Fibroblast of lung (primary cell): ENCODE measurements around the gene ZNF664. TPM values are rescaled to one million over a fixed set of nuclear protein-coding genes. Genes with fewer than 3 reads are reported as not detected.

Source experiments
- DNase-seq, 2 donors: peaks; one replicate each; pipeline versions ENCODE4 v3.0.0 to v3.0.0-alpha.2; 2010; ENCODE audit warnings: low read depth in 2 of 2
- H2AFZ ChIP-seq: 2 replicates; pipeline ENCODE4 v1.5.1; 2012; ENCODE audit warnings: low read length, control low read depth, inconsistent platforms
- H3K27ac ChIP-seq: 2 replicates; pipeline ENCODE4 v1.5.1; 2011; ENCODE audit warnings: low read length, control low read depth; ENCODE audit not compliant: insufficient read depth
- H3K27me3 ChIP-seq: 2 replicates; pipeline ENCODE4 v1.5.1; 2011; ENCODE audit warnings: mild to moderate bottlenecking, low read length; ENCODE audit not compliant: control insufficient read depth, insufficient read depth
- H3K36me3 ChIP-seq: 2 replicates; pipeline ENCODE4 v1.5.1; 2011; ENCODE audit warnings: low read length; ENCODE audit not compliant: control insufficient read depth, insufficient read depth
- H3K4me1 ChIP-seq: 2 replicates; pipeline ENCODE4 v1.5.1; 2011; ENCODE audit warnings: low read length; ENCODE audit not compliant: control insufficient read depth, insufficient read depth; ENCODE audit errors: extremely low read depth
- H3K4me2 ChIP-seq: 2 replicates; pipeline ENCODE4 v1.5.1; 2011; ENCODE audit warnings: low read length, control low read depth; ENCODE audit not compliant: insufficient read depth; ENCODE audit errors: extremely low read depth
- H3K4me3 ChIP-seq, 4 experiments: fragments of 200-600 bp in 1 of 4; sonication (generic) in 1 of 4; replicated peaks in 1 of 4; 2 replicates each; pipeline ENCODE4 v1.5.1; 2011 to 2016; ENCODE audit warnings: low read length in 4 of 4, low read depth in 3 of 4, mild to moderate bottlenecking in 3 of 4, control low read depth in 2 of 4, inconsistent platforms in 1 of 4, mixed read lengths in 1 of 4; ENCODE audit not compliant: insufficient read depth in 1 of 4; ENCODE audit errors: control extremely low read depth in 1 of 4
- H3K79me2 ChIP-seq: 2 replicates; pipeline ENCODE4 v1.5.1; 2012; ENCODE audit warnings: mild to moderate bottlenecking, low read length, inconsistent platforms; ENCODE audit not compliant: control insufficient read depth, insufficient read depth
- H3K9ac ChIP-seq: 2 replicates; pipeline ENCODE4 v1.5.1; 2011; ENCODE audit warnings: mild to moderate bottlenecking, low read length, control low read depth; ENCODE audit not compliant: insufficient read depth
- H3K9me3 ChIP-seq: 2 replicates; pipeline ENCODE4 v1.5.1; 2012; ENCODE audit warnings: low read depth, low read length; ENCODE audit not compliant: control insufficient read depth, insufficient read depth
- H4K20me1 ChIP-seq: 2 replicates; pipeline ENCODE4 v1.5.1; 2011; ENCODE audit warnings: low read length; ENCODE audit not compliant: control insufficient read depth, insufficient read depth; ENCODE audit errors: extremely low read depth
- EZH2 ChIP-seq: IDR thresholded peaks from 2 replicates; pipeline ENCODE4 v1.5.1; 2012; ENCODE audit warnings: low read length, control low read depth, mild to moderate bottlenecking; ENCODE audit errors: missing control alignments
- polyA plus RNA-seq, 2 donors: library from polyadenylated mRNA; depleted of rRNA in 1 of 2; stranded (reverse) in 1 of 2; unstranded in 1 of 2; fragments of >200 nt; gene quantifications; 2 replicates each; pipeline ENCODE4 v1.2.1, GENCODE V29; 2011 to 2012; ENCODE audit warnings: missing spikeins in 1 of 2
- total RNA-seq: library from RNA; depleted of rRNA; stranded (reverse); fragments of >200 nt; gene quantifications from 2 replicates; pipeline ENCODE4 v1.2.1, GENCODE V29; 2014
- TF ChIP-seq, protein P1 (sequence below), 2 donors: IDR thresholded peaks in 1 of 2; conservative IDR thresholded peaks in 1 of 2; 1 replicate in 1 of 2; 2 replicates in 1 of 2; pipeline ENCODE4 v1.5.1; 2011 to 2012; ENCODE audit warnings: low read length in 2 of 2, control low read depth in 1 of 2, inconsistent platforms in 1 of 2, low read depth in 1 of 2, mild to moderate bottlenecking in 1 of 2

The ZNF664 gene
- total and polyA plus RNA-seq, 2 donors (not counting 1 experiment from before 2014, with no cell fraction given), result 43.9 to 55.1 TPM

DNA sequence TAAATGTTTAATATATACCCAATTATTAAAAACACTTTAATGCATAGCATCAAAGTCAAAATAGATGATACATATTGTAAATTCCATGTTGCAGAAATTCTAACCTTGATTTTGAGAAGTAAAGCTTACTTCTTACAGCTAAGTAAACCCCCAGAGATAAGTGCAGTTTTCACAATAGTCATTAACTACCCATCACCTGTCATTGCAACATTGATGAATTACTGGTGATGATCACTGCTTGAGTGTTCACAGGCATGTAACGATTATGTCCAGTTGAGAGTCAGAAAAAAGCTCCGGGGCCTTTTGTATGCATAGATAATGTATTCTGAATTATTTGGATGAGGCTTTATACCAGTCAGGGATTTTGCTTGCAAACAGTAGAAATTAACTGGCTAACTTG is 67.7 kb downstream of the ZNF664 start:
- no peak for DNase-seq
- Histone ChIP-seq H3K9me3 (no peaks in the 10 kb centered on the region), H4K20me1 (no peaks in the 10 kb centered on the region), H3K4me2 (no peak overlapping the region), H3K27ac (no peak overlapping the region), H3K27me3 (no peaks in the 10 kb centered on the region), H3K79me2 (no peaks in the 10 kb centered on the region), H3K36me3 (no peaks in the 10 kb centered on the region), H3K4me1 (no peaks in the 10 kb centered on the region), H2AFZ (no peak overlapping the region), H3K4me3 (no peak overlapping the region), H3K9ac (no peak overlapping the region)
- TF ChIP-seq, protein P1, sequence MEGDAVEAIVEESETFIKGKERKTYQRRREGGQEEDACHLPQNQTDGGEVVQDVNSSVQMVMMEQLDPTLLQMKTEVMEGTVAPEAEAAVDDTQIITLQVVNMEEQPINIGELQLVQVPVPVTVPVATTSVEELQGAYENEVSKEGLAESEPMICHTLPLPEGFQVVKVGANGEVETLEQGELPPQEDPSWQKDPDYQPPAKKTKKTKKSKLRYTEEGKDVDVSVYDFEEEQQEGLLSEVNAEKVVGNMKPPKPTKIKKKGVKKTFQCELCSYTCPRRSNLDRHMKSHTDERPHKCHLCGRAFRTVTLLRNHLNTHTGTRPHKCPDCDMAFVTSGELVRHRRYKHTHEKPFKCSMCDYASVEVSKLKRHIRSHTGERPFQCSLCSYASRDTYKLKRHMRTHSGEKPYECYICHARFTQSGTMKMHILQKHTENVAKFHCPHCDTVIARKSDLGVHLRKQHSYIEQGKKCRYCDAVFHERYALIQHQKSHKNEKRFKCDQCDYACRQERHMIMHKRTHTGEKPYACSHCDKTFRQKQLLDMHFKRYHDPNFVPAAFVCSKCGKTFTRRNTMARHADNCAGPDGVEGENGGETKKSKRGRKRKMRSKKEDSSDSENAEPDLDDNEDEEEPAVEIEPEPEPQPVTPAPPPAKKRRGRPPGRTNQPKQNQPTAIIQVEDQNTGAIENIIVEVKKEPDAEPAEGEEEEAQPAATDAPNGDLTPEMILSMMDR (conservative IDR thresholded peaks at IDR 0.05 in 1 of 2, IDR thresholded peaks at IDR 0.05 in 1 of 2; ENCODE audit: low read depth in 1 of 2, low read length in 2 of 2), result no peak
- no peak for TF ChIP-seq EZH2

DNA sequence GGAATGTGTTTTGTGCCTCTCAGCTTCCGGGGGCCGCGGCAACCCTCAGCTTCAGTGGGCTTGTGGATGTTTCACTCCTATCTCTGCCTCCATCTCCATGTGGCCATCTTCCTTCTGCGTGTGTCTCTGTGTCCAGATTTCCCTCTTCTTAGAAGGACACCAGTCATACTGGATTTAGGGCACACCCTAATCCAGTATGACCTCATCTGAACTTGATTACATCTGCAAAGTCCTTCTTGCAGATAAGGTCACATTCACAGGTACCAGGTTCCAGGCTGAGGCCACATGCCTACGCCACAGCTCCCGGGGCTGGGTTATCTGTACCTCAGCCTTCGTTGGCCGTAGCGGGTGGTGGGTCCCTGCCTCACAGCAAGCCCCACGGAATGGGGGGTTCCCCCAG is 68.9 kb downstream of the ZNF664 start:
- Histone ChIP-seq H2AFZ (no peak overlapping the region), H3K79me2 (no peaks in the 10 kb centered on the region), H3K4me1 (no peaks in the 10 kb centered on the region), H3K27ac (no peak overlapping the region), H3K36me3 (no peaks in the 10 kb centered on the region), H3K27me3 (no peaks in the 10 kb centered on the region), H3K4me2 (no peak overlapping the region), H3K9ac (no peak overlapping the region), H4K20me1 (no peaks in the 10 kb centered on the region), H3K4me3 (no peak overlapping the region), H3K9me3 (no peaks in the 10 kb centered on the region)
- DNase-seq, result no peak
- TF ChIP-seq, protein P1 (conservative IDR thresholded peaks at IDR 0.05 in 1 of 2, IDR thresholded peaks at IDR 0.05 in 1 of 2; ENCODE audit: low read depth in 1 of 2, low read length in 2 of 2), result no peak
- no peak for TF ChIP-seq EZH2

DNA sequence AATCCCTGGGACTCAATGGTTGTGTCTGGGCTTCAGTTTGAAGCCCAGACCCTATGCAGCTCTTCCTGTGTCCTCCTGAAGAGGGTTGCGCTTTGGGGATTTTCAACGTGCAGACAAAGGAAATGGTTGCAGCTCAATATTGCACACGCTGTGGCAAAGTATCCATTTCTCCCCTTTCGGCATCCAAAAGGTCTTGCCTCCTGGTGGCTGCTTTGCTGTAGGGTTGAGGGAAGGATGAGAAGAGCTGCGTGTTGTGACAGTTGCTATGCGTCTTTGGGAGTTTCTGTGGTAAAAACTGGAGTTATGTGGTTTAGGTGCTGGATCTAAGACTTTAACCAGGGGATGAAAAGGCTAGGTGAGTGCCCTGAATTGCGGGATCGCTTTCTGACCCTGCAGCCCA is 71.0 kb downstream of the ZNF664 start:
- Histone ChIP-seq H3K79me2 (no peaks in the 10 kb centered on the region), H3K27ac (no peak overlapping the region), H3K9ac (no peak overlapping the region), H3K4me3 (no peak overlapping the region), H2AFZ (no peak overlapping the region), H3K4me2 (no peak overlapping the region), H3K9me3 (no peaks in the 10 kb centered on the region), H3K36me3 (no peaks in the 10 kb centered on the region), H4K20me1 (no peaks in the 10 kb centered on the region), H3K27me3 (no peaks in the 10 kb centered on the region), H3K4me1 (no peaks in the 10 kb centered on the region)
- TF ChIP-seq EZH2, result no peak
- TF ChIP-seq, protein P1 (conservative IDR thresholded peaks at IDR 0.05 in 1 of 2, IDR thresholded peaks at IDR 0.05 in 1 of 2; ENCODE audit: low read depth in 1 of 2, low read length in 2 of 2), result no peak
- no peak for DNase-seq
